Ectodermal cell (in vitro differentiated cells): ENCODE data around the gene ZNF597.
A peak's percentile ranks its signal among the peaks of the same experiment; 100 is the strongest.
"Not testable (repeated sequence)": the region's sequence is repeated elsewhere in the genome, so short reads cannot be mapped to it uniquely, and the experiment has no call there.

Source experiments
- H3K27ac ChIP-seq: 2 replicates; pipeline ENCODE4 v1.7.0; 2013; ENCODE audit warnings: mild to moderate bottlenecking, low read depth, low read length; ENCODE audit not compliant: insufficient read depth, poor library complexity, severe bottlenecking
- H3K27me3 ChIP-seq: 2 replicates; pipeline ENCODE4 v1.7.0; 2013; ENCODE audit warnings: mild to moderate bottlenecking, low read length; ENCODE audit not compliant: insufficient read depth, control insufficient read depth, poor library complexity, severe bottlenecking
- H3K36me3 ChIP-seq: one replicate; pipeline ENCODE4 v1.7.0; 2013; ENCODE audit warnings: low read length; ENCODE audit not compliant: control insufficient read depth, insufficient read depth
- H3K4me1 ChIP-seq: one replicate; pipeline ENCODE4 v1.7.0; 2013; ENCODE audit warnings: low read length; ENCODE audit not compliant: control insufficient read depth, insufficient read depth
- H3K4me3 ChIP-seq: 2 replicates; pipeline ENCODE4 v1.7.0; 2013; ENCODE audit warnings: low read depth, low read length, control low read depth; ENCODE audit not compliant: insufficient read depth
- H3K9me3 ChIP-seq: 2 replicates; pipeline ENCODE4 v1.7.0; 2013; ENCODE audit warnings: mild to moderate bottlenecking, low read length, moderate library complexity; ENCODE audit not compliant: control insufficient read depth
- WGBS, 2 experiments: methylation state at CpG; one replicate each; pipeline ENCODE4 v1.1.7; 2013; ENCODE audit warnings: missing lambda C conversion rate in 2 of 2; 5-methylcytosine and 5-hydroxymethylcytosine counted together

Gene ZNF597

DNA sequence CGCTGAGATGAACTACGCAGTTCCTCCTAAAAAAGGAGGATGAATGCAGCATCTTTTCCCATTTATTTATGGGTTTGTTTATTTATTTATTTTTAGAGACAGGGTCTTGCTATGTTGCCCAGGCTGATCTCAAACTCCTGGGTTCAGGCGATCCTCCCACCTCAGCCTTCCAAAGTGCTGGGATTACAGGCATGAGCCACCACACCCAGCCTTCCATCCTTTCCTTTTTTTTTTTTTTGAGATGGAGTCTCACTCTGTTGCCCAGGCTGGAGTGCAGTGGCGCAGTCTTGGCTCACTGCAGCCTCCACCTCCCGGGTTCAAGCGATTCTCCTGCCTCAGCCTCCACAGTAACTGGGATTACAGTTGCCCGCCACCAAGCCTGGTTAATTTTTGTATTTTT lies 31.6 kb upstream of the ZNF597 start:
- WGBS, 2 experiments: 94 to 97% methylated on average over 7 of the region's 7 CpGs
- not testable (repeated sequence) for H3K4me1 ChIP-seq, H3K9me3 ChIP-seq, H3K4me3 ChIP-seq, H3K27me3 ChIP-seq, H3K36me3 ChIP-seq, H3K27ac ChIP-seq

DNA sequence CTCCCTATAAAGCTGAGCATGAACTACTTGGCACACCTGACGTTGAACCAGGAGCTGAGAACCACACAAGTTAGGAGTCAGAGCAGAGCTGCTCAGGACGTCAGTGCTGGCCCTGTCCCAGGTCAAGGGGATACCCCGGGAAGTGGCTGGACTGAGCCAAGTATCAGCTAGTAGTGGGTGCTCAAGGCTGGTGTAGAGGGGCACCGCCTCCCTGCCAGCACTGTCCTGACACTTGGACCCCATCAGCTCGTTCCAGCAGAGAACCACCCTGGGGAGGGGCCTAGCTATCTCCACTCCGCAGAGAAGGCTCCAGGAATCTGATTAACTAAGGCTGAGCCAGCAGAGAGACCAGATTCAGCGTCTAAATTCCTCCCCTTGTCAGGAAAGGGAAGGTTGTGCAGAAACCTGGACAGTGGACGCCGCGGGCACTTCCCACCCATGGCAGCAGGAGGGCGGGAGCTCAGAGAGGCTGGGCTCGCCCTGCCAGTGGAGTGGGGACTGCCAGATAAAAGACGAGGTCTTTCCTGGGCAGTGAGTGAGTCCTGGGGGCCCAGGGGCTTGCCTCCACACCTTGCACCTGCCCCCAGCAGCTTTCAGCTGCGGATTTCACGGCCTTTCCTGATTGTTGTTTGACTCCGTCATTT lies 31.0 kb upstream of the ZNF597 start:
- 93 to 94% methylated on average over 16 of the region's 16 CpGs for WGBS, 2 experiments
- Histone ChIP-seq H3K4me1 (no peaks in the 10 kb centered on the region), H3K27me3 (no peaks in the 10 kb centered on the region), H3K27ac (no peak overlapping the region), H3K9me3 (no peaks in the 10 kb centered on the region), H3K36me3 (no peaks in the 10 kb centered on the region), H3K4me3 (no peak overlapping the region)

DNA sequence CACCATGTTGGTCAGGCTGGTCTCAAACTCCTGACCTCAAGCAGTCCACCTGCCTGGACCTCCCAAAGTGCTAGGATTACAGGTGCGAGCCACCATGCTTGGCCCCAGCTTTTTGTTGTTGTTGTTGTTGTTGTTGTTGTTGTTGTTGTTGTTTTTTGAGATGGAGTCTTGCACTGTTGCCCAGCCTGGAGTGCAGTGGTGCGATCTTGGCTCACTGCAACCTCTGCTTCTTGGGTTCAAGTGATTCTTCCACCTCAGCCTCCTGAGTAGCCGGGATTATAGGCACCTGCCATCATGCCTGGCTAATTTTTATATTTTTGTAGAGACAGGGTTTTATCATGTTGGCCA lies 30.3 kb upstream of the ZNF597 start:
- not testable (repeated sequence) for H3K4me1 ChIP-seq, H3K4me3 ChIP-seq, H3K27me3 ChIP-seq, H3K36me3 ChIP-seq, H3K9me3 ChIP-seq, H3K27ac ChIP-seq
- 80 to 82% methylated on average over 3 of the region's 3 CpGs for WGBS, 2 experiments

DNA sequence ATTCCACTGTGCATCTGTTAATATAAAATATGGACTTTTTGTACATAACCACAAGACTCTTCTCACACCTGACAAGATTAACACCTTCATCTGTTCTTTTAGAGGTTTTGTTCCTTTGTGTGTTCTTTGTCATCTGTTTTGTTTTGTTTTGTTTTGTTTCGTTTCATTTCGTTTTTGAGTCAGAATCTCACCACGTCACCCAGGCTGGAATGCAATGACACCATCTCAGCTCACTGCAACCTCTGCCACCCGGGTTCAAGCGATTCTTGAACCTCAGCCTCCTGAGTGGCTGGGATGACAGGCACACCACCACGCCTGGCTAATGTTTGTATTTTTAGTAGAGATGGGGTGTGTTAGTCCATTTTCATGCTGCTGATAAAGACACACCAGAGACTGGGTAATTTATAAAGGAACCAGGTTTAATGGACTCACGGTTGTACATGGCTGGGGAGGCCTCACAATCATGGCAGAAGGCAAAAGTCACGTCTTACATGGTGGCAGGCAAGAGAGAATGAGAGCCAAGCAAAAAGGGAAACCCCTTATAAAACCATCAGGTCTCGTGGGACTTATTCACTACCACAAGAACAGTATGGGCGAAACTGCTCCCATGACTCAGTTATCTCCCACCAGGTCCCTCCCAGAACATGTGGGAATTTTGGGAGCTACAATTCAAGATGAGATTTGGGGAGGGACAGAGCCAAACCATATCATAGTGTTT lies 29.7 kb upstream of the ZNF597 start:
- Histone ChIP-seq H3K36me3 (no peaks in the 10 kb centered on the region), H3K27me3 (no peaks in the 10 kb centered on the region), H3K4me3 (no peak overlapping the region), H3K27ac (no peak overlapping the region), H3K4me1 (peaks cover 5% of the 10 kb centered on the region), H3K9me3 (no peaks in the 10 kb centered on the region)
- WGBS, 2 experiments: 85 to 91% methylated on average over 10 of the region's 10 CpGs

DNA sequence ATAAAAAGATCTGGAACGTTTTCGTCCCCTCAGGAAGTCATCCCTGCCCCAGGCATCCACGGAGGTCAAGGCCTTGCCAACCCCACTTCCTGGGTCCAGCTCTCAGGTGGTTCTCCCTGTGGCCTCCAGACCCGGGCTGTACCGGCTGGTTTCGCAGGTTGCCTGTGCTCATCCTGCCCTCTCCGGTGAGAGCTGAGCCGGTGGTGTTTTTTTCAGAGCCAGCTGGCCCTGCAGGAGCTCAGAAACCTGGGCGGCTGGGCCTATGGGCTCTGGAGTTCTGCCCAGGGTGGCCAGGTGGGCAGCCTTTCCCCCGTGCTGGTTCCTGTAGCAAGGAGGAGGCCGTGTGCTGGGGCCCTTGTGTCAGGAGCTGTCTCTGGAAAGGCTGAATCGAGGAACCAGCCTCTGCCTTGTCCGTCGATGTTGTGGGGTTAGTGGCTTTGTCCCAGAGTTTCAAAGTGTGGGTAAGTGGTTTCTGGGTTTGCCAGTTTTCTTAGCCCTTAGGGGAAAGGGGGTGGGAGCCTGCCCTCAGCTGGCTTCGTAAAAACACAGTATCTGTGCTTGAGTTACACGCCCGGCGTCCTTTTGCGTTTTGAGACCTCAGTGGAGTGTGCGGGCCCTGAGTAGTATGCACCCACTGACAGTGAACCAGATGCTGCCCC lies 28.3 kb upstream of the ZNF597 start:
- Histone ChIP-seq H3K9me3 (no peaks in the 10 kb centered on the region), H3K4me3 (no peak overlapping the region), H3K4me1 (peaks cover 5% of the 10 kb centered on the region), H3K36me3 (no peaks in the 10 kb centered on the region), H3K27me3 (no peaks in the 10 kb centered on the region), H3K27ac (no peak overlapping the region)
- 94 to 95% methylated on average over 20 of the region's 20 CpGs for WGBS, 2 experiments

DNA sequence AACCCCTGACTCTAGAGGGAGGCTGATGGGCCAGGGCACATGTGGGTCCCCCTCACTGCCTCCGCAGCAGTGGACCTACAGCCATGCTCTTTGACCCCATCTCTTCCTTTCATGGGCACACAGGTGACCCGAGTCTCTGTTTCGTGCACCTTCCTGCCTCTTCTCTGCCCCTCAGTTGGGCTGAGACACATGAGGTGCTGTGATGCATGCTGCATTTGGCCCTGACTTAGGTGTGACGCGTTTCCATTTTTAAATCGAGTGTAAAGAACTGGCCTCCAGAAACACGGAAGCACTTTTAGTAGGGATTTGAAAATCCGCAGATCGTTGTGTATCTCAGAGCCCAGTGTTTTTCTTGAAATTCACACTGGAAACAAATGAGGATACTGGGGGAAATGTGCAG lies 27.4 kb upstream of the ZNF597 start:
- H3K4me1 ChIP-seq: peaks cover 5% of the 10 kb centered on the region
- no peaks in the 10 kb centered on the region for H3K27me3 ChIP-seq
- H3K4me3 ChIP-seq: no peak overlapping the region
- H3K9me3 ChIP-seq: no peaks in the 10 kb centered on the region
- H3K27ac ChIP-seq: no peak overlapping the region
- WGBS, 2 experiments: 89 to 90% methylated on average over 9 of the region's 9 CpGs
- H3K36me3 ChIP-seq: no peaks in the 10 kb centered on the region

DNA sequence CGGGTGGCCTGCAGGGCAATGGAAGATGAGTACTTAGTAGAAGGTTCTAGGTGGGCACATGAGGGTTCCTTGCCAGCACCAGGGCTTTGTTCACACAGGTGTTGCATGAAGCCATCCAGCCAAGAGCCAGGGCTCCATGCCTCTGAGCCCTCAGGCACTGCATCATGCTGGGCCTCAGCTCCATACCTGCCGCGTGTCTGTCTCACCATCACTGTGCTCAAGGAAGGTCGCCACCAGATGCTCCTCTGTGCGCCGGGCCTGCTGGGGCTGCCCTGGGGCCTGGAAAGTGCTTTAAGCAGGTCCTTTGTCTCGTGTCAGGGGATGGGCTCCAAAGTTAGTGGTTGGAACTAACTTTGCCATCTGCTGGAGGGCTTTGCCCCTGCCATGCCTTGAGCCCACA lies 26.4 kb upstream of the ZNF597 start:
- Histone ChIP-seq H3K4me1 (peaks cover 5% of the 10 kb centered on the region), H3K4me3 (no peak overlapping the region), H3K27me3 (no peaks in the 10 kb centered on the region), H3K9me3 (no peaks in the 10 kb centered on the region), H3K27ac (no peak overlapping the region), H3K36me3 (no peaks in the 10 kb centered on the region)
- 93 to 95% methylated on average over 7 of the region's 7 CpGs for WGBS, 2 experiments

DNA sequence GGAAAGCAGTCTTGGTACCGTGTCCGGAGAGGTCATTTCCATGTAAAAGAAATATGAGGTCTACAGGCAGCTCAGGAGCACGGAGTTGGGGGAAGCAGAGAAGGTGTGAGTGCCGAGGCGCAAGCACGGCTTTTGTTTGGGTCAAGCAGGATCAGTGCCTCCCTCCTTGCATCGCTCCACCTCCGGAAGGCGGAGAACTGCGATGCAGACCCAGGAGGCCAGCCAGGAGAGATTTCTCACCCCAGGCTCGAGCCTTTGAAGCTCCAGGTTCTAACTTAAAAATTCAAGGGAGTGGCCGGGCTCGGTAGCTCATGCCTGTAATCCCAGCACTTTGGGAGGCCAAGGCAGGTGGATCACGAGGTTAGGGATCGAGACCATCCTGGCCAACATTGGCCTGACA lies 25.2 kb upstream of the ZNF597 start:
- WGBS, 2 experiments: 58% methylated on average over 15 of the region's 15 CpGs
- Histone ChIP-seq H3K4me3 (no peak overlapping the region), H3K27ac (peak overlapping the region; percentile 55), H3K4me1 (peaks cover 5% of the 10 kb centered on the region), H3K27me3 (no peaks in the 10 kb centered on the region), H3K9me3 (no peaks in the 10 kb centered on the region), H3K36me3 (no peaks in the 10 kb centered on the region)

DNA sequence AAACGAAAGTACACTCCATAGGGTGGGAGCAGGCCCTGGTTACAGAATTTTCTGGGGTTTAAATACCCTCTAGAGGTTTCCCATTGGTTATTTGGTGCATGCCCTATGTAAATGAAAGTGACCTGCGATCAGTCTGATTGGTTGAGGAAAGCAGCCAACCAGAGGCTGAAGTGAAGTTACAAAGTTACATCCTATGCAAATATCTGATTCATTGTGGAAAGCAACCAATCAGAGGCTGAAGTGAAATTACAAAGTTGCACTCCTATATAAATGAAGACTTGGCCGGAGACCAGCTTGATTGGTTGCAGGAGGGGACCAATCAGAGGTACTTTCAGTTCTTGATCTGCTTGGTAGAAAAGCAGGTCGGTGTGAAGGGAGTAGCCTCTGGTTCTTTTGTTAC lies 24.6 kb upstream of the ZNF597 start:
- H3K36me3 ChIP-seq: no peaks in the 10 kb centered on the region
- H3K27ac ChIP-seq: peak overlapping the region; percentile 55
- H3K9me3 ChIP-seq: no peaks in the 10 kb centered on the region
- WGBS, 2 experiments: 74 to 84% methylated on average over 4 of the region's 4 CpGs
- peaks cover 5% of the 10 kb centered on the region for H3K4me1 ChIP-seq
- no peaks in the 10 kb centered on the region for H3K27me3 ChIP-seq
- no peak overlapping the region for H3K4me3 ChIP-seq

DNA sequence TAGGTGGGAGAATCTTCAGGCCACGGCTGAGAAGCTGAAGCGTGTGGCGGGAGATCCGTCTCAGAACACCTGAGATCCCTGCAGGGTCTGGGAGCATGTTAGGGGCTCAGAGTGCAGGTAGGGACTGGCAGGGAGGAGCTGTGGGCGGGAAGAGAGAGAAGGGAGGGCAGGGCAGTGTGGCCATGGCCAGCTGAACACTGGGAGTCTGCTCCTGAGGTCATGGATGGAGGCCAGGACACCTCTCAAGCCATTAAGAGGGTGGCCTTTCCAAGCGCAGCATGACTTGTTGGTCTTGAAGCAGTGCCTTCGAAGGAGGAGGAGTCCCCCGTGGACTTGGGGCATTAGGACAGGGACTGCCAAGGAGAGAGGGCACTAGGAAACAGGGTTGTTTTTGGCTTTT lies 23.9 kb upstream of the ZNF597 start:
- H3K9me3 ChIP-seq: no peaks in the 10 kb centered on the region
- H3K27ac ChIP-seq: no peak overlapping the region
- H3K27me3 ChIP-seq: no peaks in the 10 kb centered on the region
- WGBS, 2 experiments: 96% methylated on average over 8 of the region's 8 CpGs
- peaks cover 5% of the 10 kb centered on the region for H3K4me1 ChIP-seq
- no peak overlapping the region for H3K4me3 ChIP-seq
- no peaks in the 10 kb centered on the region for H3K36me3 ChIP-seq
